HepG2 (cell line): ENCODE data around the gene MAN1B1. TPM values are rescaled to one million over a fixed set of nuclear protein-coding genes. Genes with fewer than 3 reads are reported as not detected.

Experiments used
- ATAC-seq: fragments of 200-7000 bp; cut with Tn5 transposase; 3 replicates; pipeline ENCODE4 v1.9.1; 2020; ENCODE audit warnings: mild to moderate bottlenecking, moderate library complexity
- BruUV-seq: library from RNA; stranded (reverse); fragments of 400-500 nt; replicated peaks from 2 replicates; lab custom pipeline; 2021; lab: Mats Ljungman, UMichigan
- CTCF ChIA-PET: fragments of 300-600 bp; formaldehyde crosslinking; extraction: SDS; loops from one replicate; lab custom pipeline; 2021; ENCODE audit warnings: low total read pairs, inconsistent platforms, low intra/inter-chr PET ratio; lab: Yijun Ruan, JAX
- POLR2A ChIA-PET: fragments of 350-600 bp; sonication (Branson Sonifier 250); formaldehyde crosslinking; loops from one replicate; lab custom pipeline; 2020; ENCODE audit warnings: antibody characterized with exemption, inconsistent platforms; lab: Yijun Ruan, JAX
- DNase-seq: peaks from one replicate; pipeline ENCODE4 v3.0.0-alpha.2; 2015; ENCODE audit warnings: low spot score
- FAIRE-seq: peaks from 3 replicates; lab custom pipeline; 2011; peaks lifted over from hg19 to GRCh38; lab: Jason Lieb, UNC
- H2AFZ ChIP-seq: one replicate; pipeline ENCODE4 v1.6.1; 2011; ENCODE audit warnings: low read length, inconsistent platforms
- H3K27ac ChIP-seq: fragments of 300-600 bp; 3 replicates; pipeline ENCODE4 v1.8.0; 2011; ENCODE audit warnings: mixed run types, mild to moderate bottlenecking, mixed read lengths, low read length, inconsistent platforms; ENCODE audit not compliant: insufficient read depth; ENCODE audit errors: extremely low read length
- H3K27me3 ChIP-seq, 2 experiments: fragments of 200-600 bp in 1 of 2; 2 replicates in 1 of 2; 3 replicates in 1 of 2; pipeline versions ENCODE4 v1.6.0 to v1.8.0; 2011; ENCODE audit warnings: low read length in 2 of 2, mild to moderate bottlenecking in 2 of 2, moderate library complexity in 2 of 2, inconsistent platforms in 1 of 2; ENCODE audit not compliant: insufficient read depth in 2 of 2, control insufficient read depth in 1 of 2
- H3K36me3 ChIP-seq, 2 experiments: fragments of 200-600 bp in 1 of 2; replicated peaks in 1 of 2; 2 replicates in 1 of 2; 3 replicates in 1 of 2; pipeline versions ENCODE4 v1.5.1 to v1.8.0; 2011; ENCODE audit warnings: low read length in 2 of 2, inconsistent platforms in 1 of 2; ENCODE audit not compliant: insufficient read depth in 2 of 2, control insufficient read depth in 1 of 2
- H3K4me1 ChIP-seq: 2 replicates; pipeline ENCODE4 v1.5.1; 2012; ENCODE audit warnings: low read length, inconsistent platforms; ENCODE audit not compliant: insufficient read depth
- H3K4me2 ChIP-seq: 2 replicates; pipeline ENCODE4 v1.6.0; 2011; ENCODE audit warnings: low read depth, low read length, inconsistent platforms
- H3K4me3 ChIP-seq, 3 experiments: fragments of 200-600 bp in 1 of 3; sonication (generic), shearing (Covaris generic) in 1 of 3; replicated peaks in 1 of 3; 2 replicates each; pipeline ENCODE4 v1.5.1; 2011 to 2016; ENCODE audit warnings: low read length in 3 of 3, inconsistent platforms in 2 of 3, low read depth in 2 of 3, mild to moderate bottlenecking in 2 of 3, control low read depth in 1 of 3, mixed read lengths in 1 of 3; ENCODE audit not compliant: insufficient read depth in 1 of 3
- H3K79me2 ChIP-seq: one replicate; pipeline ENCODE4 v1.6.1; 2011; ENCODE audit warnings: low read length, inconsistent platforms; ENCODE audit not compliant: insufficient read depth
- H3K9ac ChIP-seq: 2 replicates; pipeline ENCODE4 v1.6.0; 2011; ENCODE audit warnings: mild to moderate bottlenecking, low read depth, low read length, inconsistent platforms; ENCODE audit not compliant: insufficient read depth
- H3K9me3 ChIP-seq: 2 replicates; pipeline ENCODE4 v1.5.1; 2012; ENCODE audit warnings: mild to moderate bottlenecking, low read length
- H4K20me1 ChIP-seq: 2 replicates; pipeline ENCODE4 v1.6.0; 2011; ENCODE audit warnings: inconsistent platforms, mild to moderate bottlenecking, low read length, moderate library complexity; ENCODE audit not compliant: insufficient read depth
- CTCF ChIP-seq: sonication (generic); formaldehyde crosslinking; IDR thresholded peaks from 2 replicates; pipeline ENCODE4 v1.5.0; 2020; ENCODE audit warnings: mild to moderate bottlenecking, missing genetic modification reagents, moderate library complexity
- FOXC1 ChIP-seq: sonication (generic); formaldehyde crosslinking; IDR thresholded peaks from 2 replicates; pipeline ENCODE4 v1.8.0; 2022; ENCODE audit warnings: mild to moderate bottlenecking, missing genetic modification reagents, borderline replicate concordance
- HINFP ChIP-seq: sonication (generic); formaldehyde crosslinking; IDR thresholded peaks from 2 replicates; pipeline ENCODE4 v1.4.0; 2020; ENCODE audit warnings: low read depth, mild to moderate bottlenecking, missing genetic modification reagents
- HMGXB3 ChIP-seq: sonication (generic); formaldehyde crosslinking; IDR thresholded peaks from 2 replicates; pipeline ENCODE4 v1.4.0; 2020; ENCODE audit warnings: missing genetic modification reagents, borderline replicate concordance
- HNRNPLL ChIP-seq: fragments of 200-400 bp; formaldehyde crosslinking; IDR thresholded peaks from 2 replicates; pipeline ENCODE4 v1.6.1; 2017; ENCODE audit warnings: mild to moderate bottlenecking, low read depth, low read length; ENCODE audit not compliant: poor library complexity, severe bottlenecking
- MXI1 ChIP-seq: IDR thresholded peaks from 3 replicates; pipeline ENCODE4 v1.6.1; 2012; ENCODE audit warnings: low read depth, low read length, inconsistent platforms, borderline replicate concordance
- SIN3A ChIP-seq: IDR thresholded peaks from 2 replicates; pipeline ENCODE4 v1.6.1; 2011; ENCODE audit warnings: low read depth, mild to moderate bottlenecking, control low read depth, low read length, borderline replicate concordance
- TFE3 ChIP-seq: IDR thresholded peaks from 2 replicates; pipeline ENCODE4 v1.6.1; 2016
- ZNF260 ChIP-seq: sonication (generic); formaldehyde crosslinking; IDR thresholded peaks from 2 replicates; pipeline ENCODE4 v1.4.0; 2020; ENCODE audit warnings: missing genetic modification reagents, low read depth, mild to moderate bottlenecking, borderline replicate concordance
- ZNF597 ChIP-seq: sonication (generic); formaldehyde crosslinking; IDR thresholded peaks from 2 replicates; pipeline ENCODE4 v1.5.0; 2020; ENCODE audit warnings: missing genetic modification reagents
- WGBS: methylation state at CpG from one replicate; pipeline ENCODE4 v1.1.6; 2017; ENCODE audit warnings: low lambda C conversion rate; 5-methylcytosine and 5-hydroxymethylcytosine counted together
- in situ Hi-C: cut with HindIII; loops from 2 replicates; pipeline ENCODE4 v1.10.0; 2017; ENCODE audit warnings: low pct_unique_long_range_greater_than_20kb; ENCODE audit not compliant: extremely low pct_ligation_motif_present
- intact Hi-C: fragments of 100-400 bp; cut with micrococcal nuclease; formaldehyde crosslinking; loops from one replicate; pipeline ENCODE4 v1.10.0; 2022; ENCODE audit not compliant: unreplicated experiment
- polyA plus RNA-seq, 8 experiments: library from polyadenylated mRNA; depleted of rRNA in 3 of 8; stranded (reverse) in 7 of 8; unstranded in 1 of 8; fragments of >200 nt; fragmentation: Illumina TruSeq in 4 of 8; extraction: Trizol in 4 of 8; gene quantifications; 2 replicates each; pipeline versions ENCODE4 v1.2.1 to v1.2.3, GENCODE V29; 2011 to 2016; ENCODE audit warnings: low read depth in 4 of 8, missing spikeins in 1 of 8, mixed read lengths in 1 of 8; ENCODE audit not compliant: insufficient read depth in 1 of 8
- total RNA-seq, 5 experiments: library from RNA; depleted of rRNA; stranded (reverse); fragments of >200 nt; fragmentation: Illumina TruSeq; extraction: Trizol; gene quantifications; 2 replicates each; pipeline ENCODE4 v1.2.3, GENCODE V29; 2016; ENCODE audit warnings: low read depth in 1 of 5

Gene MAN1B1
- total and polyA plus RNA-seq, 2 of the 13 experiments (the other 11 are each of a cell fraction or from before 2014, with no cell fraction given): 48.9 to 59.5 TPM

- H2AFZ ChIP-seq: peak within 1 kb of the TSS; percentile 54
- CTCF ChIA-PET: no interaction called here
- TF ChIP-seq SIN3A (no peak), ZNF260 (no peak), HINFP (CRISPR knock-in tag) (no peak), CTCF (CRISPR knock-in tag) (0 out of 2 replicates have a peak, but pooled peaks have one; percentile 4), HMGXB3 (no peak), HNRNPLL (peak; percentile 95), ZNF597 (CRISPR knock-in tag) (no peak), MXI1 (0 out of 3 replicates have a peak, but pooled peaks have one; percentile 21), FOXC1 (no peak), TFE3 (CRISPR knock-in tag) (peak; percentile 65; the same call in 1 of the 2 replicates)
These were observed 9.6 kb upstream of the MAN1B1 start, which contains the start of gene UAP1L1 for GRCh38 chr9:137077010-137077747. Gene UAP1L1, plus strand, starts transcription at chr9:137077517. Its CDS starts 16 bp downstream, at chr9:137077533.

More at GRCh38 chr9:137077010-137077747, 9.6 kb upstream of the MAN1B1 start, which contains the start of gene UAP1L1:
- no peak for FAIRE-seq
- Histone ChIP-seq H3K4me1 (peaks cover 42% of the 10 kb centered on the region), H3K4me3 (peak within 1 kb of the TSS; percentile 64 to 85 (median 76); a peak in 5 of 6 replicates), H3K27ac (peak within 1 kb of the TSS; percentile 43), H3K9ac (peak within 1 kb of the TSS; percentile 69), H3K27me3 (no peaks in the 10 kb centered on the region), H3K36me3 (peaks cover 9 to 15% of the 10 kb centered on the region in 2 experiments; a peak in 4 of 5 replicates), H3K79me2 (no peaks in the 10 kb centered on the region), H3K4me2 (peak within 1 kb of the TSS; percentile 83), H3K9me3 (no peaks in the 10 kb centered on the region), H4K20me1 (no peaks in the 10 kb centered on the region)
- intact Hi-C loops (no loop called here), in situ Hi-C loops (no loop called here)
- no TSS peak for BruUV-seq
- peak; percentile 66 for ATAC-seq
- 0% methylated on average over 4 of the region's 87 CpGs for WGBS
- POLR2A ChIA-PET: interaction anchor here (0.5 to 2.9 kb wide), 7 partner anchors 9 to 201 kb away, joined by 3 to 30 read pairs (median 5); partner anchors contain the start of genes MAN1B1, NPDC1, TOR4A and TUBB4B
- no peak for DNase-seq
